ENCODE results near the gene GRIA2. TPM values are rescaled to one million over a fixed set of nuclear protein-coding genes. Genes with fewer than 3 reads are reported as not detected.

The GRIA2 gene
- total RNA-seq, 1 donor from 2014 or later = 3.1 TPM

GRCh38 chr4:157327666-157328065 lies 107.1 kb downstream of the GRIA2 start:
- Histone ChIP-seq H3K36me3 (ENCODE audit: control insufficient read depth in 3 of 3, insufficient read depth in 3 of 3, low read length in 3 of 3) (no peaks in the 10 kb centered on the region), H3K9me3 (ENCODE audit: control insufficient read depth in 3 of 3, low read length in 3 of 3) (no peaks in the 10 kb centered on the region), H3K9ac (ENCODE audit: low read depth in 1 of 3, low read length in 3 of 3) (no peak overlapping the region), H3K27me3 (ENCODE audit: control insufficient read depth in 3 of 3, insufficient read depth in 3 of 3, low read length in 3 of 3) (no peaks in the 10 kb centered on the region), H3K4me1 (ENCODE audit: control insufficient read depth in 3 of 3, insufficient read depth in 3 of 3, low read length in 3 of 3) (no peaks in the 10 kb centered on the region), H3K27ac (ENCODE audit: low read depth, low read length) (no peak overlapping the region), H3K4me3 (ENCODE audit: low read length in 3 of 3) (no peak overlapping the region)

- Histone ChIP-seq H3K4me3 (ENCODE audit: low read length in 3 of 3) (no peak overlapping the region), H3K4me1 (ENCODE audit: control insufficient read depth in 3 of 3, insufficient read depth in 3 of 3, low read length in 3 of 3) (no peaks in the 10 kb centered on the region), H3K9ac (ENCODE audit: low read depth in 1 of 3, low read length in 3 of 3) (no peak overlapping the region), H3K27me3 (ENCODE audit: control insufficient read depth in 3 of 3, insufficient read depth in 3 of 3, low read length in 3 of 3) (no peaks in the 10 kb centered on the region), H3K27ac (ENCODE audit: low read depth, low read length) (no peak overlapping the region), H3K36me3 (ENCODE audit: control insufficient read depth in 3 of 3, insufficient read depth in 3 of 3, low read length in 3 of 3) (no peaks in the 10 kb centered on the region), H3K9me3 (ENCODE audit: control insufficient read depth in 3 of 3, low read length in 3 of 3) (no peaks in the 10 kb centered on the region)
These were observed 137.4 kb downstream of the GRIA2 start for GRCh38 chr4:157357887-157358286.

GRCh38 chr4:157358439-157358838 lies 137.9 kb downstream of the GRIA2 start:
- Histone ChIP-seq H3K4me3 (ENCODE audit: low read length in 3 of 3) (no peak overlapping the region), H3K9ac (ENCODE audit: low read depth in 1 of 3, low read length in 3 of 3) (no peak overlapping the region), H3K36me3 (ENCODE audit: control insufficient read depth in 3 of 3, insufficient read depth in 3 of 3, low read length in 3 of 3) (no peaks in the 10 kb centered on the region), H3K27me3 (ENCODE audit: control insufficient read depth in 3 of 3, insufficient read depth in 3 of 3, low read length in 3 of 3) (no peaks in the 10 kb centered on the region), H3K27ac (ENCODE audit: low read depth, low read length) (no peak overlapping the region), H3K9me3 (ENCODE audit: control insufficient read depth in 3 of 3, low read length in 3 of 3) (no peaks in the 10 kb centered on the region), H3K4me1 (ENCODE audit: control insufficient read depth in 3 of 3, insufficient read depth in 3 of 3, low read length in 3 of 3) (no peaks in the 10 kb centered on the region)

GRCh38 chr4:157358851-157359250 lies 138.3 kb downstream of the GRIA2 start:
- no peaks in the 10 kb centered on the region for H3K27me3 ChIP-seq (ENCODE audit: control insufficient read depth in 3 of 3, insufficient read depth in 3 of 3, low read length in 3 of 3)
- no peak overlapping the region for H3K4me3 ChIP-seq (ENCODE audit: low read length in 3 of 3)
- H3K9me3 ChIP-seq (ENCODE audit: control insufficient read depth in 3 of 3, low read length in 3 of 3) = no peaks in the 10 kb centered on the region
- H3K4me1 ChIP-seq (ENCODE audit: control insufficient read depth in 3 of 3, insufficient read depth in 3 of 3, low read length in 3 of 3) = no peaks in the 10 kb centered on the region
- H3K27ac ChIP-seq (ENCODE audit: low read depth, low read length) = no peak overlapping the region
- H3K36me3 ChIP-seq (ENCODE audit: control insufficient read depth in 3 of 3, insufficient read depth in 3 of 3, low read length in 3 of 3) = no peaks in the 10 kb centered on the region
- H3K9ac ChIP-seq (ENCODE audit: low read depth in 1 of 3, low read length in 3 of 3) = no peak overlapping the region

GRCh38 chr4:157363360-157363759 lies 142.8 kb downstream of the GRIA2 start:
- Histone ChIP-seq H3K27me3 (ENCODE audit: control insufficient read depth in 3 of 3, insufficient read depth in 3 of 3, low read length in 3 of 3) (no peaks in the 10 kb centered on the region), H3K9me3 (ENCODE audit: control insufficient read depth in 3 of 3, low read length in 3 of 3) (no peaks in the 10 kb centered on the region), H3K4me1 (ENCODE audit: control insufficient read depth in 3 of 3, insufficient read depth in 3 of 3, low read length in 3 of 3) (no peaks in the 10 kb centered on the region), H3K27ac (ENCODE audit: low read depth, low read length) (no peak overlapping the region), H3K4me3 (ENCODE audit: low read length in 3 of 3) (no peak overlapping the region), H3K9ac (ENCODE audit: low read depth in 1 of 3, low read length in 3 of 3) (no peak overlapping the region), H3K36me3 (ENCODE audit: control insufficient read depth in 3 of 3, insufficient read depth in 3 of 3, low read length in 3 of 3) (no peaks in the 10 kb centered on the region)

- Histone ChIP-seq H3K27me3 (ENCODE audit: control insufficient read depth in 3 of 3, insufficient read depth in 3 of 3, low read length in 3 of 3) (no peaks in the 10 kb centered on the region), H3K4me3 (ENCODE audit: low read length in 3 of 3) (no peak overlapping the region), H3K36me3 (ENCODE audit: control insufficient read depth in 3 of 3, insufficient read depth in 3 of 3, low read length in 3 of 3) (no peaks in the 10 kb centered on the region), H3K4me1 (ENCODE audit: control insufficient read depth in 3 of 3, insufficient read depth in 3 of 3, low read length in 3 of 3) (no peaks in the 10 kb centered on the region), H3K9ac (ENCODE audit: low read depth in 1 of 3, low read length in 3 of 3) (no peak overlapping the region), H3K9me3 (ENCODE audit: control insufficient read depth in 3 of 3, low read length in 3 of 3) (no peaks in the 10 kb centered on the region), H3K27ac (ENCODE audit: low read depth, low read length) (no peak overlapping the region)
These were observed 151.6 kb downstream of the GRIA2 start for GRCh38 chr4:157372154-157372553.

GRCh38 chr4:157372567-157372966 lies 152.0 kb downstream of the GRIA2 start:
- no peaks in the 10 kb centered on the region for H3K36me3 ChIP-seq (ENCODE audit: control insufficient read depth in 3 of 3, insufficient read depth in 3 of 3, low read length in 3 of 3)
- no peaks in the 10 kb centered on the region for H3K9me3 ChIP-seq (ENCODE audit: control insufficient read depth in 3 of 3, low read length in 3 of 3)
- no peaks in the 10 kb centered on the region for H3K27me3 ChIP-seq (ENCODE audit: control insufficient read depth in 3 of 3, insufficient read depth in 3 of 3, low read length in 3 of 3)
- no peak overlapping the region for H3K27ac ChIP-seq (ENCODE audit: low read depth, low read length)
- H3K9ac ChIP-seq (ENCODE audit: low read depth in 1 of 3, low read length in 3 of 3) = no peak overlapping the region
- no peaks in the 10 kb centered on the region for H3K4me1 ChIP-seq (ENCODE audit: control insufficient read depth in 3 of 3, insufficient read depth in 3 of 3, low read length in 3 of 3)
- H3K4me3 ChIP-seq (ENCODE audit: low read length in 3 of 3) = no peak overlapping the region

- H3K4me1 ChIP-seq (ENCODE audit: control insufficient read depth in 3 of 3, insufficient read depth in 3 of 3, low read length in 3 of 3) = no peaks in the 10 kb centered on the region
- no peaks in the 10 kb centered on the region for H3K27me3 ChIP-seq (ENCODE audit: control insufficient read depth in 3 of 3, insufficient read depth in 3 of 3, low read length in 3 of 3)
- no peaks in the 10 kb centered on the region for H3K9me3 ChIP-seq (ENCODE audit: control insufficient read depth in 3 of 3, low read length in 3 of 3)
- H3K9ac ChIP-seq (ENCODE audit: low read depth in 1 of 3, low read length in 3 of 3) = no peak overlapping the region
- H3K36me3 ChIP-seq (ENCODE audit: control insufficient read depth in 3 of 3, insufficient read depth in 3 of 3, low read length in 3 of 3) = no peaks in the 10 kb centered on the region
- H3K4me3 ChIP-seq (ENCODE audit: low read length in 3 of 3) = no peak overlapping the region
- H3K27ac ChIP-seq (ENCODE audit: low read depth, low read length) = no peak overlapping the region
These were observed 169.2 kb downstream of the GRIA2 start for GRCh38 chr4:157389741-157390140.

- H3K36me3 ChIP-seq (ENCODE audit: control insufficient read depth in 3 of 3, insufficient read depth in 3 of 3, low read length in 3 of 3) = no peaks in the 10 kb centered on the region
- H3K4me1 ChIP-seq (ENCODE audit: control insufficient read depth in 3 of 3, insufficient read depth in 3 of 3, low read length in 3 of 3) = no peaks in the 10 kb centered on the region
- no peaks in the 10 kb centered on the region for H3K9me3 ChIP-seq (ENCODE audit: control insufficient read depth in 3 of 3, low read length in 3 of 3)
- H3K27ac ChIP-seq (ENCODE audit: low read depth, low read length) = no peak overlapping the region
- no peaks in the 10 kb centered on the region for H3K27me3 ChIP-seq (ENCODE audit: control insufficient read depth in 3 of 3, insufficient read depth in 3 of 3, low read length in 3 of 3)
- H3K9ac ChIP-seq (ENCODE audit: low read depth in 1 of 3, low read length in 3 of 3) = no peak overlapping the region
- H3K4me3 ChIP-seq (ENCODE audit: low read length in 3 of 3) = no peak overlapping the region
These were observed 184.5 kb downstream of the GRIA2 start for GRCh38 chr4:157405070-157405469.

All from skeletal muscle tissue (tissue), 4 donors.